ENCODE measurements around the gene ZFYVE21.
"Not testable (repeated sequence)": the region's sequence is repeated elsewhere in the genome, so short reads cannot be mapped to it uniquely, and the experiment has no call there.

The ZFYVE21 gene

DNA sequence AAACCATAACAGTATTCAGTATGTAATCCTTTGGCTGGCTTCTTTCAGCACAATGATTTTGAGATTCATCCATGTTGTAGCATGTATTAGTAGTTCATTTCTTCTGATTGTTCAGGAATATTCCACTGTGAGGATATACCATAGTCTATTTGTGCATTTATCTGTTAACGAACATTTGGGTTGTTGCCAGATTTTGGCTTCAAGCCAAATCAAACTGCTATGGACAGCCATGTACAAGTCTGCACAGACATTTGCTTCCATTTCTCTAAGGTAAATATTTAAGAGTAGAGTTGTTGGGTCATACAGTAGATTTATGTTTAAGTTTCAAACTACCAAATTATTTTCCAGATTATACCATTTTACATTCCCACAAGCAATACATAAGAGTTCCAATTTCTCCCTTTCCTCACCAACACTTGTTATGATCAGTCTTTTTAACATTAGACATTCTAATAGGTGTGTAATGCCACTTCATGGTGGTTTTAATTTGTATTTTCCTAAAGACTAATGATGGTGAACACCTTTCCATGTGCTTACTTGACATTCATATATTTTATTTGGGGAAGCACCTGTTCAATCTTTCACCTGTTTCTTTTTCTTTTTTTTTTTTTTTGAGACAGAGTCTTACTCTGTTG lies 56.6 kb downstream of the ZFYVE21 start:
- DNase-seq: no peak

DNA sequence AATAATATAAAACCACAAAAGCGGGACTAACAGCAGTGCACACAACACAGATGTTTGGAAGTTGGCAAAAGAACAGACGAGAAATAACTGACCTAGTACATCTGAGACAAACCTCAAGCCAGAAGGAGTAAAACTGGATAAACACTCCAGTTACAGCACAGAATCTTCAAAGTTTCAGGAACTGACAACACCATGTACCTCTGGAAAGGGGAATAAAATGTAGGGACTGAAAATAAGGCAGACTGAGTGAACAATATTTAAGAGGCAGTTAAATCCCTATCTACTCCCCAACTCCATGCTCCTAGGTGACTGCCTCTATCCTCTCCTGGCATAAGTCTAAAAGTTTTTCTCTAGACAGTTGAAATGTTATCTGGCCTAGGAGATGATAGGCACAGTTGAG lies 57.9 kb downstream of the ZFYVE21 start:
- DNase-seq: no peak

DNA sequence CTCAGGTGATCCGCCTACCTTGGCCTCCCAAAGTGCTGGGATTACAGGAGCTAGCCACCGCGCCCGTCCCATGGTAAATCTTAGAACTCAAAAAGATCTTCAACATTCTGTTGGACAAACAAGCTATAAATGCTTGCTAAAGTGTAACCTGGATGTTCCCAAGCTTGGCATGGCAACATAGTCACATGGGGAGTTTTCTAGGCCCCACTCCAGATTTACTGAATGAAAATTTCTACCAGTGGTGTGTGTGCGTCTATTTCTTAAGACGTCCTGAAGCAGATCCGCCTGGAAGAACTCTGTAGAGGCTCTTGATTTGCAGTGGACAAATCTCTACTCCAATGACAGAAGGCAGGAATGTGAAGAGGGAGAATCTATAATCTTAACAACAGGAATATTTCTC lies 59.9 kb downstream of the ZFYVE21 start:
- no peak for DNase-seq

DNA sequence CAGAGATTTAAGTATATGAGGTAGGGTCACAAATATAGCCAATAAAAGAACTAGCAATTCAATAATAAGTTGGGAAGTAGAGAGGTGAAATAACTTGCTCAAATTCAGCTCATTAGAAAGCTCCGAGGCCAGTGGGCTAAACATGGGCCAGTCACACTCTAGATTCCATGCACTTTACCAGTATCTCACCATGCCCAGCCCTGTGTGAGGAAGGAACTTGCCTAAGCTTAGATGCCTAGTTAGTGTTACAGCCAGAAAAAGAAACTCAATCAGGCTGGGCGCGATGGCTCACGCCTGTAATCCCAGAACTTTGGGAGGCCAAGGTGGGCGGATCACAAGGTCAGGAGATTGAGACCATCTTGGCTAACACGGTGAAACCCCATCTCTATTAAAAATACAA lies 60.7 kb downstream of the ZFYVE21 start:
- DNase-seq: not testable (repeated sequence)

DNA sequence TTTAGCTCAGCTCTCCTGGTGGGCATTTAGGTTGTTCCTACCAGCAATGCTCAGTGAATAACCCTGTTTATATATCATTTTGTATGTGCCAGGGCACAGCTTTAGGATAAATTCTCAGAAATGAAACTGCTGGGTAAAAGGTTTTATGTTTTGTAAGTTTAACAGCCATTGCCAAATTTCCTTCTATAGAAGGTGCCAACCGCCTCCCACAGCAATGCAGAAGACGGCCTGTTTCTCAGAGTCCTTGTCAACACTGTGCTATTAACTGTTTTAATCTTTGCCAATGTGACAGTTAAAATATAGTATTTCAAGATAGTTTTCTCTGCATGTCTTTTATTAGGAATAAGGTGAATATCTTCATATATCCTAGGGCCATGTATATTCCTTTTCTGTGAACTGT lies 66.8 kb downstream of the ZFYVE21 start:
- DNase-seq: no peak
